ENCODE measurements around the gene ANXA10. TPM values are rescaled to one million over a fixed set of nuclear protein-coding genes. Genes with fewer than 3 reads are reported as not detected.

Gene ANXA10
- total RNA-seq = 0.85 TPM in 1 of 2 replicates, not detected in the other

GRCh38 chr4:168092176-168092712 lies at the start of gene ANXA10:
Gene ANXA10, plus strand, starts transcription at chr4:168092537. Its CDS starts 164 bp downstream, at chr4:168092701.

Other genes starting within 250 kb of the ANXA10 start
- 11.2 and 17.0 TPM in 2 replicates for gene DDX60, start 226.2 kb downstream of the ANXA10 start, total RNA-seq